ENCODE results near the gene UBA3.

The UBA3 gene

DNA sequence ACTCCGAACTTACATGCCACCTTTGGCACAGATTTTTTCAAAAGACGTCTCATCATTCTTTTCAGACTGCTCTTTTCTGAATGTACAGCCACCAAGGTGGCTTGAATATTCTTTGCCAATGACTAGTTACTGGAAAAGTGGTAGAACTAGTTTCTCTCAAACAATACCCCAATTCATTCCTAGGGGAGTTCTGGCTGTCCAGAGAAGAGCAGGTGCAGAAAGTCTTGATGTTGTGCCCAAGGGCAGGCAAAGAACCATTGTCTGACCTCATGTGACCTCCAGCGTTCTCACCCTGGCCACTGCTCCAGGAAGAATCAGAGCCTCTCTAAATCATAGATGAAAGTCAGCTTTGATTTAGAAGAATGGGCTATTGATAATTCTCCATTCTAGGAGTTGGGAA, 36.7 kb upstream of the UBA3 start:
- no peak for DNase-seq (ENCODE audit: low read depth, low spot score)
- ChIA-PET POLR2A (no interaction called here), CTCF (interaction anchor here (8.6 kb wide), 1 partner anchor 191 kb away, joined by 110 read pairs; no protein-coding TSS in a partner anchor)
- no peak for TF ChIP-seq CTCF (IDR thresholded peaks at IDR 0.05; ENCODE audit: insufficient read depth, low read length, missing control alignments)
- no peak overlapping the region for H3K4me3 ChIP-seq (ENCODE audit: low read depth, low read length)

GRCh38 chr3:69116162-69116561, 36.0 kb upstream of the UBA3 start:
- ChIA-PET POLR2A (no interaction called here), CTCF (interaction anchor here (1.0 to 8.6 kb wide), 4 partner anchors 42 to 318 kb away, joined by 3 to 110 read pairs (median 4); no protein-coding TSS in a partner anchor)
- DNase-seq (ENCODE audit: low read depth, low spot score), result no peak
- TF ChIP-seq CTCF (IDR thresholded peaks at IDR 0.05; ENCODE audit: insufficient read depth, low read length, missing control alignments), result no peak
- H3K4me3 ChIP-seq (ENCODE audit: low read depth, low read length), result no peak overlapping the region

DNA sequence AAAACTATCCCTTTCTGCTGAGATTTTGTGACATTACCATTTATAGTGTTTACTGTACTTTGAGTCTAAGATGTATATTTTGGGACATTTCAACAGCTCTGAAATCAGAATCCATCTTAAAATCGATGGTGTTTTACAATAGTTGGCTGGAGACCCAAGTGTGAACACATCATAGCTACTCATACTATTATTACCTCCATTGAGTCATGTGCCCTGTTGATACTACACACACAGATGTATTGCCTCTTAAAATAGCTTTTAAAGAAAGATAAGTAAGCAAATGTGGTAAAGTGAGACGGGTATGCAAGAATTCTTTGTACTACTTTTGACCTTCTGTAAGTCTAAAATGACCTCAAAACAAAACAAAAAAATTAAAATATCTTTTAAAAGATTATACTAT, 35.6 kb upstream of the UBA3 start:
- TF ChIP-seq CTCF (IDR thresholded peaks at IDR 0.05; ENCODE audit: insufficient read depth, low read length, missing control alignments), result no peak
- CTCF ChIA-PET, result interaction anchor here (1.0 to 1.2 kb wide), 4 partner anchors 10 to 318 kb away, joined by 3 to 4 read pairs (median 3); no protein-coding TSS in a partner anchor
- DNase-seq (ENCODE audit: low read depth, low spot score), result no peak
- POLR2A ChIA-PET, result no interaction called here
- H3K4me3 ChIP-seq (ENCODE audit: low read depth, low read length), result no peak overlapping the region

DNA sequence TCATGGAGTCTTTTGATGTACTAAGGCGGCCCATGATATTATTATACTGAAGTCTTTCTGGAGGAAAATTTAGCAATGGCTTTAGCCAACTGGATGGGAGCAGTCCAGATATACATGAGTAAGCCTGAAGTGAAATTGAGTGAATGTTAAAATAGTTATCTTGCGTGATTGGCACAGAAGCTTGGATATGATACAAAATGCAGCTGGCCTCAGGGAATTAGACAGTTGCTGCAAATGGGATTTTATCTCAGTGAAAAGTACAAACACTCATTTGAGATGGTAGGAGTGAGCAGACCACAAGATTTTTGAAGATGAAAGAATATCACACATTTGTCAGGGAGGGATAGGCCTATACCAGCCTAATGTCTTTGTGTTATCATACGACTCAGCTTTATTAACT, 33.4 kb upstream of the UBA3 start:
- CTCF ChIA-PET, result interaction anchor here (1.1 to 10.7 kb wide), 4 partner anchors 6 to 193 kb away, joined by 3 to 95 read pairs (median 4); partner anchors contain the start of gene LMOD3

GRCh38 chr3:69110941-69111546, 30.9 kb upstream of the UBA3 start:
- no peak overlapping the region for H3K4me3 ChIP-seq (ENCODE audit: low read depth, low read length)
- ChIA-PET CTCF (interaction anchor here (10.7 kb wide), 1 partner anchor 9 kb away, joined by 95 read pairs; no protein-coding TSS in a partner anchor), POLR2A (no interaction called here)
- no peak for TF ChIP-seq CTCF (IDR thresholded peaks at IDR 0.05; ENCODE audit: insufficient read depth, low read length, missing control alignments)
- no peak for DNase-seq (ENCODE audit: low read depth, low spot score)

More for the DNA sequence above, 33.4 kb upstream of the UBA3 start:
- DNase-seq (ENCODE audit: low read depth, low spot score), result no peak
- POLR2A ChIA-PET, result no interaction called here
- no peak for TF ChIP-seq CTCF (IDR thresholded peaks at IDR 0.05; ENCODE audit: insufficient read depth, low read length, missing control alignments)
- no peak overlapping the region for H3K4me3 ChIP-seq (ENCODE audit: low read depth, low read length)

- POLR2A ChIA-PET, result no interaction called here
Observed at GRCh38 chr3:69108811-69109210, 28.6 kb upstream of the UBA3 start.

More at GRCh38 chr3:69108811-69109210, 28.6 kb upstream of the UBA3 start:
- TF ChIP-seq CTCF (IDR thresholded peaks at IDR 0.05; ENCODE audit: insufficient read depth, low read length, missing control alignments), result no peak
- no peak for DNase-seq (ENCODE audit: low read depth, low spot score)
- CTCF ChIA-PET, result interaction anchor here (1.0 to 10.7 kb wide), 3 partner anchors 11 to 198 kb away, joined by 3 to 95 read pairs (median 4); no protein-coding TSS in a partner anchor
- no peak overlapping the region for H3K4me3 ChIP-seq (ENCODE audit: low read depth, low read length)
